Neuronal stem cell (in vitro differentiated cells): Measurements from ENCODE around the gene PHYKPL.

Experiments used
- DNase-seq: peaks from one replicate; pipeline ENCODE4 v3.0.0-alpha.2; 2013; ENCODE audit warnings: low spot score
- H2AFZ ChIP-seq: one replicate; pipeline ENCODE4 v1.6.1; 2013; ENCODE audit warnings: mild to moderate bottlenecking, low read length, inconsistent platforms
- H2AK5ac ChIP-seq: 2 replicates; pipeline ENCODE4 v1.6.1; 2013; ENCODE audit warnings: low read depth, mild to moderate bottlenecking, inconsistent platforms, low read length, moderate library complexity, mixed read lengths
- H2BK120ac ChIP-seq: 2 replicates; pipeline ENCODE4 v1.6.1; 2013; ENCODE audit warnings: low read depth, mild to moderate bottlenecking, inconsistent platforms, low read length, moderate library complexity, mixed read lengths
- H2BK12ac ChIP-seq: one replicate; pipeline ENCODE4 v1.6.1; 2013; ENCODE audit warnings: low read length, inconsistent platforms
- H2BK15ac ChIP-seq: 2 replicates; pipeline ENCODE4 v1.6.1; 2013; ENCODE audit warnings: mild to moderate bottlenecking, low read length, inconsistent platforms, mixed read lengths
- H2BK5ac ChIP-seq: one replicate; pipeline ENCODE4 v1.6.1; 2013; ENCODE audit warnings: inconsistent platforms, mild to moderate bottlenecking, low read length, moderate library complexity
- H3K14ac ChIP-seq: one replicate; pipeline ENCODE4 v1.6.1; 2013; ENCODE audit warnings: low read length, inconsistent platforms
- H3K18ac ChIP-seq: 2 replicates; pipeline ENCODE4 v1.6.1; 2013; ENCODE audit warnings: low read length, inconsistent platforms
- H3K23ac ChIP-seq: 2 replicates; pipeline ENCODE4 v1.6.1; 2013; ENCODE audit warnings: low read depth, mild to moderate bottlenecking, mixed read lengths, low read length, inconsistent platforms; ENCODE audit not compliant: poor library complexity
- H3K27ac ChIP-seq: replicated peaks from 3 replicates; pipeline ENCODE4 v1.5.1; 2013; ENCODE audit warnings: low read length, inconsistent platforms
- H3K27me3 ChIP-seq, 3 experiments: 2 replicates each; pipeline ENCODE4 v1.6.1; 2013; ENCODE audit warnings: low read length in 3 of 3, mild to moderate bottlenecking in 2 of 3, inconsistent platforms in 1 of 3, low read depth in 1 of 3, mixed read lengths in 1 of 3, moderate library complexity in 1 of 3; ENCODE audit not compliant: control insufficient read depth in 3 of 3, insufficient read depth in 3 of 3
- H3K36me3 ChIP-seq, 2 donors: replicated peaks in 1 of 2; 2 replicates each; pipeline ENCODE4 v1.6.1; 2013; ENCODE audit warnings: low read length in 2 of 2; ENCODE audit not compliant: control insufficient read depth in 2 of 2, insufficient read depth in 2 of 2
- H3K4ac ChIP-seq: 2 replicates; pipeline ENCODE4 v1.6.1; 2013; ENCODE audit warnings: inconsistent platforms, mild to moderate bottlenecking, low read length, moderate library complexity
- H3K4me1 ChIP-seq, 2 donors: 1 replicate in 1 of 2; 2 replicates in 1 of 2; pipeline ENCODE4 v1.6.1; 2013; ENCODE audit warnings: low read length in 2 of 2, low read depth in 1 of 2; ENCODE audit not compliant: control insufficient read depth in 2 of 2, insufficient read depth in 1 of 2
- H3K4me2 ChIP-seq: one replicate; pipeline ENCODE4 v1.6.1; 2013; ENCODE audit warnings: mild to moderate bottlenecking, low read length, inconsistent platforms; ENCODE audit not compliant: insufficient read depth, poor library complexity, severe bottlenecking
- H3K4me3 ChIP-seq, 2 donors: 2 replicates each; pipeline ENCODE4 v1.5.1; 2013; ENCODE audit warnings: low read length in 2 of 2, mild to moderate bottlenecking in 2 of 2, inconsistent platforms in 1 of 2, moderate library complexity in 1 of 2
- H3K79me1 ChIP-seq: one replicate; pipeline ENCODE4 v1.6.1; 2013; ENCODE audit warnings: low read depth, mild to moderate bottlenecking, inconsistent platforms, low read length, moderate library complexity
- H3K9ac ChIP-seq: one replicate; pipeline ENCODE4 v1.6.1; 2013; ENCODE audit warnings: mild to moderate bottlenecking, low read depth, low read length, inconsistent platforms; ENCODE audit not compliant: poor library complexity
- H3K9me3 ChIP-seq, 2 donors: replicated peaks in 1 of 2; 2 replicates each; pipeline versions ENCODE3 to v1.6.1; 2013; ENCODE audit warnings: low read length in 2 of 2, mild to moderate bottlenecking in 2 of 2, inconsistent platforms in 1 of 2, low read depth in 1 of 2, mixed read lengths in 1 of 2, moderate library complexity in 1 of 2; ENCODE audit not compliant: control insufficient read depth in 2 of 2, insufficient read depth in 1 of 2
- H4K8ac ChIP-seq: one replicate; pipeline ENCODE4 v1.6.1; 2013; ENCODE audit warnings: low read depth, mild to moderate bottlenecking, inconsistent platforms, low read length, moderate library complexity
- H4K91ac ChIP-seq: one replicate; pipeline ENCODE4 v1.6.1; 2013; ENCODE audit warnings: low read length, low read depth, mild to moderate bottlenecking, inconsistent platforms; ENCODE audit not compliant: poor library complexity
- WGBS, 2 donors: extraction: QIAGEN DNeasy Blood & Tissue Kit; methylation state at CpG; one replicate each; pipeline ENCODE4 v1.1.7; 2013; ENCODE audit warnings: missing lambda C conversion rate in 2 of 2, mixed read lengths in 1 of 2; ENCODE audit not compliant: insufficient read length in 2 of 2, insufficient replicate concordance in 1 of 2; ENCODE audit errors: extremely low coverage in 2 of 2; 5-methylcytosine and 5-hydroxymethylcytosine counted together

PHYKPL gene

GRCh38 chr5:178182158-178182876 is 50.3 kb downstream of the PHYKPL start:
- H3K4me1 ChIP-seq, result peaks cover 0 to 4% of the 10 kb centered on the region in 2 donors
- H2BK5ac ChIP-seq, result no peak overlapping the region
- no peak overlapping the region for H4K91ac ChIP-seq
- H3K4ac ChIP-seq, result no peak overlapping the region
- H3K4me2 ChIP-seq, result no peak overlapping the region
- H3K9ac ChIP-seq, result no peak overlapping the region
- no peaks in the 10 kb centered on the region for H3K79me1 ChIP-seq
- no peak overlapping the region for H4K8ac ChIP-seq
- H3K9me3 ChIP-seq, result peaks cover 0 to 2% of the 10 kb centered on the region in 2 donors
- no peak overlapping the region for H3K23ac ChIP-seq
- no peak overlapping the region for H3K14ac ChIP-seq
- no peak overlapping the region for H3K4me3 ChIP-seq
- peaks cover 0 to 3% (median 0%) of the 10 kb centered on the region in 3 experiments for H3K27me3 ChIP-seq
- no peak overlapping the region for H2BK15ac ChIP-seq
- no peaks in the 10 kb centered on the region for H3K36me3 ChIP-seq
- no peak overlapping the region for H2BK120ac ChIP-seq
- H2AFZ ChIP-seq, result no peak overlapping the region
- WGBS, 2 donors, result no CpG with 5 or more reads among the region's 4 CpGs
- DNase-seq, result no peak
- H3K27ac ChIP-seq, result no peak overlapping the region
- no peak overlapping the region for H2AK5ac ChIP-seq
- H2BK12ac ChIP-seq, result no peak overlapping the region
- no peak overlapping the region for H3K18ac ChIP-seq

- no peak overlapping the region for H2BK120ac ChIP-seq
- no peak overlapping the region for H2AFZ ChIP-seq
- no peaks in the 10 kb centered on the region for H3K27me3 ChIP-seq
- H3K14ac ChIP-seq, result no peak overlapping the region
- no peak overlapping the region for H3K27ac ChIP-seq
- peaks cover 0 to 2% of the 10 kb centered on the region in 2 donors for H3K9me3 ChIP-seq
- DNase-seq, result no peak
- H2BK5ac ChIP-seq, result no peak overlapping the region
- no peak overlapping the region for H3K4ac ChIP-seq
- no peak overlapping the region for H4K91ac ChIP-seq
- H3K4me1 ChIP-seq, result peaks cover 0 to 4% of the 10 kb centered on the region in 2 donors
- no CpG with 5 or more reads among the region's 9 CpGs for WGBS, 2 donors
- H3K79me1 ChIP-seq, result no peaks in the 10 kb centered on the region
- H3K18ac ChIP-seq, result no peak overlapping the region
- no peak overlapping the region for H3K4me2 ChIP-seq
- H2AK5ac ChIP-seq, result no peak overlapping the region
- no peaks in the 10 kb centered on the region for H3K36me3 ChIP-seq
- H2BK12ac ChIP-seq, result no peak overlapping the region
- H3K4me3 ChIP-seq, result no peak overlapping the region
- H3K23ac ChIP-seq, result no peak overlapping the region
- H4K8ac ChIP-seq, result no peak overlapping the region
- H3K9ac ChIP-seq, result no peak overlapping the region
- no peak overlapping the region for H2BK15ac ChIP-seq
Measured at GRCh38 chr5:178180141-178180863, 52.3 kb downstream of the PHYKPL start.

GRCh38 chr5:178177569-178177968 is 55.0 kb downstream of the PHYKPL start:
- H3K79me1 ChIP-seq, result no peaks in the 10 kb centered on the region
- H3K36me3 ChIP-seq, result no peaks in the 10 kb centered on the region
- no peak overlapping the region for H2BK12ac ChIP-seq
- no peak overlapping the region for H2AK5ac ChIP-seq
- H3K14ac ChIP-seq, result no peak overlapping the region
- no peak overlapping the region for H2BK120ac ChIP-seq
- no peak overlapping the region for H3K27ac ChIP-seq
- H3K4ac ChIP-seq, result no peak overlapping the region
- H3K9ac ChIP-seq, result no peak overlapping the region
- peaks cover 0 to 4% of the 10 kb centered on the region in 2 donors for H3K4me1 ChIP-seq
- H3K4me3 ChIP-seq, result no peak overlapping the region
- peaks cover 0 to 2% of the 10 kb centered on the region in 2 donors for H3K9me3 ChIP-seq
- H2AFZ ChIP-seq, result no peak overlapping the region
- no peak overlapping the region for H4K8ac ChIP-seq
- H3K18ac ChIP-seq, result no peak overlapping the region
- no peak for DNase-seq
- H2BK5ac ChIP-seq, result no peak overlapping the region
- H3K23ac ChIP-seq, result no peak overlapping the region
- no peak overlapping the region for H3K4me2 ChIP-seq
- no peaks in the 10 kb centered on the region for H3K27me3 ChIP-seq
- no CpG with 5 or more reads among the region's 8 CpGs for WGBS, 2 donors
- H2BK15ac ChIP-seq, result no peak overlapping the region
- H4K91ac ChIP-seq, result no peak overlapping the region

- no peak overlapping the region for H3K9ac ChIP-seq
- H3K18ac ChIP-seq, result no peak overlapping the region
- no peak for DNase-seq
- H3K14ac ChIP-seq, result no peak overlapping the region
- no peak overlapping the region for H2AFZ ChIP-seq
- no CpG with 5 or more reads among the region's 6 CpGs for WGBS, 2 donors
- H3K23ac ChIP-seq, result no peak overlapping the region
- H2BK5ac ChIP-seq, result no peak overlapping the region
- no peak overlapping the region for H2BK120ac ChIP-seq
- no peak overlapping the region for H2BK15ac ChIP-seq
- H3K4me3 ChIP-seq, result no peak overlapping the region
- no peak overlapping the region for H3K4me2 ChIP-seq
- peaks cover 0 to 2% of the 10 kb centered on the region in 2 donors for H3K9me3 ChIP-seq
- no peak overlapping the region for H4K91ac ChIP-seq
- no peak overlapping the region for H4K8ac ChIP-seq
- no peak overlapping the region for H2AK5ac ChIP-seq
- H2BK12ac ChIP-seq, result no peak overlapping the region
- peaks cover 0 to 2% of the 10 kb centered on the region in 2 donors for H3K4me1 ChIP-seq
- no peaks in the 10 kb centered on the region for H3K36me3 ChIP-seq
- H3K4ac ChIP-seq, result no peak overlapping the region
- no peaks in the 10 kb centered on the region for H3K79me1 ChIP-seq
- no peaks in the 10 kb centered on the region for H3K27me3 ChIP-seq
- H3K27ac ChIP-seq, result no peak overlapping the region
Measured at GRCh38 chr5:178176791-178177190, 55.8 kb downstream of the PHYKPL start.
